ENCODE measurements around the gene GPS1. TPM values are rescaled to one million over a fixed set of nuclear protein-coding genes. Genes with fewer than 3 reads are reported as not detected.

Gene GPS1
- total and polyA plus RNA-seq, 2 donors from 2014 or later: 99.3 to 149 TPM

DNA sequence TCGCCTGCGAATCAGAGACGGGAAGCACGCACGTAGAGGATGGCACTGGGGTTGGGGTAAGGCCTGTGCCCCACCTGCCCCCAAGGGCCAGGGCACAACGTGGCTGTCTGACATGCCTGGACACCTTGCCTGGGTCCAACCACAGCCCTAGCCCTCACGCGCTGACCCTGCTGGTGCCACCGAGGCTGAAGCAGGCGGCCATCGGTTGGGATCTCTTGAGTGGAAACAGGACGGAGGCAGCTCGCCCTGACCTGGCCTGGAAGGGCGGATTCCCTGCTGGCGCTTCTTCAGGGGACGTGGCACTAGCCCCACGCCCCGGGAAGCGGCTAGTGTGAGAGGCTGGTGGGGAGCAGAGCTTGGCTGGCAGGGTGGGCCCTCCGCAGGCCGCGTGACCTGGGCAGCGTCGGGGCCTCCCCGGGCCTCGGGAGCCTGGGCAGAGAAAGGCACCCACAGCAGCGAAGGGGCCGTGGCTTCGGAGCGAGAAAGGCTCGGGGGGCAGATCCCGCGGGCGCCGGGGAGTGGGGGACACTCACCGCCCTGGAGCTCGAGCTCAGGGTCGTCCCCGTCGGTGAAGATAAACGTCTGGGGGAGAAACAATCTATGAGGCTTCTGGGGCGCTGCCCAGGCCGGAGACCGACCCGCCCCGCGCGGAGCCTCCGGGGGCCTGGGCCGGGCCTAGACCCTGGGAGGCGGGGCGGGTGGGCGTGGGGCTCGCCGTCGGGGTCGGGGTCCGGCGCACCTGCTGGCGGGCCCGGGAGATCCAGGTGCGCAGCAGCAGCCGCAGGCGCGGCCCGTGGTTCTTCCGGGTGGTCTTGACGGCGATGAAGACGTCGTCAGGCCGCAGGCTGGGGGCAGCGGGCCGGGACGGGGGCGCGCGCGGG is 697 bp upstream of the GPS1 start:
- peak in 2 of 5 donors; percentile 41 to 80 for DNase-seq
- H3K36me3 ChIP-seq (ENCODE audit: control insufficient read depth in 2 of 3, insufficient read depth in 3 of 3, low read length in 3 of 3): peaks cover 2 to 9% (median 3%) of the 10 kb centered on the region in 3 donors
- H3K9ac ChIP-seq (ENCODE audit: low read length in 3 of 3): peak overlapping the region in 2 of 3 donors; percentile 34 to 41
- intact Hi-C loops (cut with DNase I): no loop called here
- no peak overlapping the region for H3K27ac ChIP-seq (ENCODE audit: low read depth in 2 of 2, low read length in 2 of 2)
- TF ChIP-seq CTCF (IDR thresholded peaks at IDR 0.05; ENCODE audit: borderline replicate concordance, extremely low read depth, insufficient read depth): no peak
- no peak for FAIRE-seq
- peaks cover 0 to 24% (median 8%) of the 10 kb centered on the region in 3 donors for H3K4me1 ChIP-seq (ENCODE audit: control insufficient read depth in 2 of 3, insufficient read depth in 2 of 3, low read depth in 1 of 3, low read length in 3 of 3)
- H3K27me3 ChIP-seq (ENCODE audit: control insufficient read depth, insufficient read depth, low read length): no peaks in the 10 kb centered on the region
- peak overlapping the region; percentile 33 to 66 (median 56) for H3K4me3 ChIP-seq (ENCODE audit: low read length in 3 of 3)
- H3K9me3 ChIP-seq (ENCODE audit: control insufficient read depth in 2 of 3, insufficient read depth in 1 of 3, low read length in 3 of 3): no peaks in the 10 kb centered on the region

DNA sequence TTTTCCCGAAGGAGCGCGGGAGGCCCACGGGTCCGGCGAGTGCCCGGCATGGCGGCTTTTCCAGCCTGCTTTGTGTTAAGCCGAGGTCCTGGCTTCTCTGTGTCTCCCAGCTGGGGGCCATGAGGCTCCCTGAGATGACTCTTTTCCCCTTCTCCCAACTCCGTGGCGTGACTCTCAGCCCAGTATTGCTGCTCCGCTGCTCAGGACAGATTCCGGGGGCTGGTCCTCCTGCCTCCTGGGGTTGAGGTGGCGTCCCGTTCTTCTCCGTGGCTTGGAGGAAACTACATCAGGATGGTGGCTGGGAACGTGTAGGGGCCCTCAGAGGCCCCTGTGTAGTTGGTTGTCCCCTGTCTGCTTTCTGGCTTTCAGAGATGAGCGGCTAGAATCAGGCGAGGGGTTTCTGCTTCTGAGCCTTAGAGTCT is 951 bp downstream of the GPS1 start:
- H3K4me1 ChIP-seq (ENCODE audit: control insufficient read depth in 2 of 3, insufficient read depth in 2 of 3, low read depth in 1 of 3, low read length in 3 of 3): peaks cover 0 to 30% (median 9%) of the 10 kb centered on the region in 3 donors
- peak overlapping the region; percentile 51 to 82 (median 80) for H3K4me3 ChIP-seq (ENCODE audit: low read length in 3 of 3)
- DNase-seq (peak in 1 of 5 donors; percentile 77), FAIRE-seq (no peak)
- no peaks in the 10 kb centered on the region for H3K9me3 ChIP-seq (ENCODE audit: control insufficient read depth in 2 of 3, insufficient read depth in 1 of 3, low read length in 3 of 3)
- H3K9ac ChIP-seq (ENCODE audit: low read length in 3 of 3): peak overlapping the region in 2 of 3 donors; percentile 11 to 69
- intact Hi-C loops (cut with DNase I): no loop called here
- no peaks in the 10 kb centered on the region for H3K27me3 ChIP-seq (ENCODE audit: control insufficient read depth, insufficient read depth, low read length)
- TF ChIP-seq CTCF (IDR thresholded peaks at IDR 0.05; ENCODE audit: borderline replicate concordance, extremely low read depth, insufficient read depth): no peak
- no peak overlapping the region for H3K27ac ChIP-seq (ENCODE audit: low read depth in 2 of 2, low read length in 2 of 2)
- peaks cover 0 to 9% (median 2%) of the 10 kb centered on the region in 3 donors for H3K36me3 ChIP-seq (ENCODE audit: control insufficient read depth in 2 of 3, insufficient read depth in 3 of 3, low read length in 3 of 3)

GRCh38 chr17:82053130-82053529 is 1.4 kb downstream of the GPS1 start:
- peaks cover 0 to 9% (median 2%) of the 10 kb centered on the region in 3 donors for H3K36me3 ChIP-seq (ENCODE audit: control insufficient read depth in 2 of 3, insufficient read depth in 3 of 3, low read length in 3 of 3)
- TF ChIP-seq CTCF (IDR thresholded peaks at IDR 0.05; ENCODE audit: borderline replicate concordance, extremely low read depth, insufficient read depth): no peak
- H3K27ac ChIP-seq (ENCODE audit: low read depth in 2 of 2, low read length in 2 of 2): no peak overlapping the region
- H3K27me3 ChIP-seq (ENCODE audit: control insufficient read depth, insufficient read depth, low read length): no peaks in the 10 kb centered on the region
- FAIRE-seq (no peak), DNase-seq (peak in 1 of 5 donors; percentile 72)
- no peaks in the 10 kb centered on the region for H3K9me3 ChIP-seq (ENCODE audit: control insufficient read depth in 2 of 3, insufficient read depth in 1 of 3, low read length in 3 of 3)
- intact Hi-C loops (cut with DNase I): no loop called here
- peaks cover 0 to 32% (median 12%) of the 10 kb centered on the region in 3 donors for H3K4me1 ChIP-seq (ENCODE audit: control insufficient read depth in 2 of 3, insufficient read depth in 2 of 3, low read depth in 1 of 3, low read length in 3 of 3)
- H3K4me3 ChIP-seq (ENCODE audit: low read length in 3 of 3): peak overlapping the region in 1 of 3 donors; percentile 80
- peak overlapping the region in 1 of 3 donors; percentile 69 for H3K9ac ChIP-seq (ENCODE audit: low read length in 3 of 3)

Measured in kidney (tissue), 14 donors.